Peyer's patch (tissue), 4 donors: ENCODE measurements around the gene SMIM20.

ENCODE experiments used
- POLR2A ChIP-seq, 2 donors: fragments of 450-650 bp; IDR thresholded peaks; one replicate each; pipeline ENCODE4 v1.5.1; 2017; ENCODE audit warnings: antibody characterized with exemption in 2 of 2, mild to moderate bottlenecking in 2 of 2, moderate library complexity in 2 of 2
- TF ChIP-seq, protein P1 (sequence below), 6 experiments: fragments of 450-650 bp in 4 of 6; fragments of 200-600 bp in 2 of 6; sonication (generic) in 1 of 6; IDR thresholded peaks; one replicate each; pipeline ENCODE4 v1.5.1; 2017 to 2019; ENCODE audit warnings: antibody characterized with exemption in 6 of 6, mild to moderate bottlenecking in 3 of 6, moderate library complexity in 1 of 6

DNA sequence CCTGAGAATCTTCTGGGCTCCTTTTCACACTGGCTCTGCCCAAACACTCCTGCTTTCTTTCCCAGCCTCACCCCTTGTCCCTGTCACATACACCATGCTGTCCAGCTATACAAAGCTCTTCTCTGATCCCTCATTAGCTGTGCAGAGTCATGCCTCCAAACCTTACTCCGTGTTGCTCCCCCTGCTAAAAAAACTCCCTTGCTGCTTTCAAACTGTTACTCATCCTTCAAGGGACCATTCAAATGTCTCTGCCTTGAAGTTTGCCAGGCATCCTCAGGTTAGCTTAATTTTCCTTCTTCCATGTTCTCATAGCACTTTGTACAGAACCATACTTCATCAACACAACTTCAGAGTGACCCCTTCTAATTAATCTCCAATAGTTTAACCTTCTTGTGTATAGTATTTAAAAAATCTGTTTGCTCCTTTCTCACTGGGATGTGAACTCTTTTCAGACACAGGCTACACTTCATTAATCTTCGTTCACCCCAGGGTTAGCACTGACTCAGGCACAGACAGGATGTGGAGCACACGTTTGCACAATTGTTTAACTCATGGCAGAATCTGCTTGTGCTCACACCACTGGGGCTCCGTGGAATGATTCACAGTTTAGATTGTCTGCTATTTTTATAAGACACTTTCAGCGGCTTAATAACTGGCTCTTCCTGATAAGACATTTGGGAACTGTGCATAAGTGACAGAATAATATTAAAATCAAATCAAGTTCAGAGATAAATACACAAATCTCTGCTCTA, 29.8 kb upstream of the SMIM20 start:
- no peak for TF ChIP-seq POLR2A (IDR thresholded peaks at IDR 0.05)
- TF ChIP-seq, protein P1, sequence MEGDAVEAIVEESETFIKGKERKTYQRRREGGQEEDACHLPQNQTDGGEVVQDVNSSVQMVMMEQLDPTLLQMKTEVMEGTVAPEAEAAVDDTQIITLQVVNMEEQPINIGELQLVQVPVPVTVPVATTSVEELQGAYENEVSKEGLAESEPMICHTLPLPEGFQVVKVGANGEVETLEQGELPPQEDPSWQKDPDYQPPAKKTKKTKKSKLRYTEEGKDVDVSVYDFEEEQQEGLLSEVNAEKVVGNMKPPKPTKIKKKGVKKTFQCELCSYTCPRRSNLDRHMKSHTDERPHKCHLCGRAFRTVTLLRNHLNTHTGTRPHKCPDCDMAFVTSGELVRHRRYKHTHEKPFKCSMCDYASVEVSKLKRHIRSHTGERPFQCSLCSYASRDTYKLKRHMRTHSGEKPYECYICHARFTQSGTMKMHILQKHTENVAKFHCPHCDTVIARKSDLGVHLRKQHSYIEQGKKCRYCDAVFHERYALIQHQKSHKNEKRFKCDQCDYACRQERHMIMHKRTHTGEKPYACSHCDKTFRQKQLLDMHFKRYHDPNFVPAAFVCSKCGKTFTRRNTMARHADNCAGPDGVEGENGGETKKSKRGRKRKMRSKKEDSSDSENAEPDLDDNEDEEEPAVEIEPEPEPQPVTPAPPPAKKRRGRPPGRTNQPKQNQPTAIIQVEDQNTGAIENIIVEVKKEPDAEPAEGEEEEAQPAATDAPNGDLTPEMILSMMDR (IDR thresholded peaks at IDR 0.05) = no peak
